HG03575 (cell line): ENCODE results near the gene RANBP1.

ENCODE experiments used
- ATAC-seq: cut with Tn5 transposase; IDR thresholded peaks from one replicate; pipeline ENCODE4 v1.9.1; 2021; ENCODE audit not compliant: unreplicated experiment, insufficient number of reproducible peaks, low FRiP score; ENCODE audit errors: extremely low read depth

The RANBP1 gene

GRCh38 chr22:20131859-20132685, 16.2 kb downstream of the RANBP1 start:
- ATAC-seq = no peak

- no peak for ATAC-seq
Observed at GRCh38 chr22:20132686-20133246, 16.9 kb downstream of the RANBP1 start.

- ATAC-seq = no peak
Observed at GRCh38 chr22:20133930-20134549, 18.1 kb downstream of the RANBP1 start.

- no peak for ATAC-seq
Observed at GRCh38 chr22:20135265-20135664, 19.4 kb downstream of the RANBP1 start.

- ATAC-seq = no peak
Observed at GRCh38 chr22:20135806-20136602, 20.1 kb downstream of the RANBP1 start.

- no peak for ATAC-seq
Observed at GRCh38 chr22:20136603-20136873, 20.6 kb downstream of the RANBP1 start.

GRCh38 chr22:20137113-20137512, 21.2 kb downstream of the RANBP1 start:
- no peak for ATAC-seq

- no peak for ATAC-seq
Observed at GRCh38 chr22:20137671-20138416, 21.9 kb downstream of the RANBP1 start.

GRCh38 chr22:20138417-20138738, 22.5 kb downstream of the RANBP1 start:
- no peak for ATAC-seq

- ATAC-seq = no peak
Observed at GRCh38 chr22:20138868-20139267, 23.0 kb downstream of the RANBP1 start.

- ATAC-seq = no peak
Observed at GRCh38 chr22:20139391-20140106, 23.6 kb downstream of the RANBP1 start.

- no peak for ATAC-seq
Observed at GRCh38 chr22:20140107-20140445, 24.2 kb downstream of the RANBP1 start.

GRCh38 chr22:20140521-20140964, 24.6 kb downstream of the RANBP1 start:
- no peak for ATAC-seq

GRCh38 chr22:20141186-20142077, 25.5 kb downstream of the RANBP1 start:
- ATAC-seq = no peak

GRCh38 chr22:20142711-20143621, 27.1 kb downstream of the RANBP1 start:
- no peak for ATAC-seq

GRCh38 chr22:20143883-20144665, 28.2 kb downstream of the RANBP1 start:
- ATAC-seq = no peak
